SK-N-SH treated with all-trans-retinoic acid at 6 μM for 48 hours (cell line): ENCODE data around the gene PDGFA.

Source experiments
- ATAC-seq: fragments of 200-7000 bp; cut with Tn5 transposase; 3 replicates; pipeline ENCODE4 v1.9.1; 2020; ENCODE audit warnings: mild to moderate bottlenecking, moderate library complexity
- ESRRG ChIP-seq: fragments of 250-450 bp; sonication (Bioruptor Pico); IDR thresholded peaks from 2 replicates; pipeline ENCODE4 v1.6.1; 2021; ENCODE audit warnings: mild to moderate bottlenecking
- ISL1 ChIP-seq: fragments of 250-450 bp; sonication (Bioruptor Pico); IDR thresholded peaks from 2 replicates; pipeline ENCODE4 v2.1.2; 2022; ENCODE audit warnings: mild to moderate bottlenecking, moderate library complexity
- OSR1 ChIP-seq: fragments of 250-450 bp; sonication (Bioruptor Pico); IDR thresholded peaks from 2 replicates; pipeline ENCODE4 v1.8.0; 2022; ENCODE audit warnings: moderate library complexity, mild to moderate bottlenecking, inconsistent platforms
- PPARA ChIP-seq: fragments of 250-450 bp; sonication (Bioruptor Pico); IDR thresholded peaks from 2 replicates; pipeline ENCODE4 v1.5.0; 2020; ENCODE audit warnings: mild to moderate bottlenecking, borderline replicate concordance
- SNAI2 ChIP-seq: fragments of 250-450 bp; sonication (Bioruptor Pico); IDR thresholded peaks from 2 replicates; pipeline ENCODE4 v1.5.0; 2020; ENCODE audit warnings: mild to moderate bottlenecking, moderate library complexity
- TOX ChIP-seq: fragments of 250-450 bp; sonication (Bioruptor Pico); IDR thresholded peaks from 2 replicates; pipeline ENCODE4 v1.8.0; 2021; ENCODE audit warnings: mild to moderate bottlenecking, moderate library complexity, borderline replicate concordance
- ZC3H10 ChIP-seq: fragments of 250-450 bp; sonication (Bioruptor Pico); IDR thresholded peaks from 2 replicates; pipeline ENCODE4 v1.5.1; 2021; ENCODE audit warnings: mild to moderate bottlenecking, moderate library complexity
- ZNF565 ChIP-seq: fragments of 450-650 bp; formaldehyde crosslinking; conservative IDR thresholded peaks from 2 replicates; pipeline ENCODE4 v1.5.0; 2020; ENCODE audit warnings: low read depth, mild to moderate bottlenecking, moderate library complexity
- ZNF8 ChIP-seq: fragments of 450-650 bp; formaldehyde crosslinking; IDR thresholded peaks from 2 replicates; pipeline ENCODE4 v1.5.0; 2020; ENCODE audit warnings: mild to moderate bottlenecking, moderate library complexity
- TF ChIP-seq, protein P1 (sequence below): fragments of 250-450 bp; sonication (Bioruptor Pico); IDR thresholded peaks from 2 replicates; pipeline ENCODE4 v1.5.0; 2020; ENCODE audit warnings: mild to moderate bottlenecking, moderate library complexity
- TF ChIP-seq, protein P2 (sequence below): fragments of 250-450 bp; sonication (Bioruptor Pico); IDR thresholded peaks from 2 replicates; pipeline ENCODE4 v1.8.0; 2020; ENCODE audit warnings: mild to moderate bottlenecking, moderate library complexity, borderline replicate concordance
- TF ChIP-seq, protein P3 (sequence below): fragments of 250-450 bp; sonication (Bioruptor Pico); IDR thresholded peaks from 2 replicates; pipeline ENCODE4 v1.8.0; 2021; ENCODE audit warnings: low read depth, mild to moderate bottlenecking, moderate library complexity, borderline replicate concordance
- TF ChIP-seq, protein P4 (sequence below): fragments of 250-450 bp; sonication (Bioruptor Pico); IDR thresholded peaks from 2 replicates; pipeline ENCODE4 v1.5.1; 2021; ENCODE audit warnings: mild to moderate bottlenecking, moderate library complexity

The PDGFA gene

DNA sequence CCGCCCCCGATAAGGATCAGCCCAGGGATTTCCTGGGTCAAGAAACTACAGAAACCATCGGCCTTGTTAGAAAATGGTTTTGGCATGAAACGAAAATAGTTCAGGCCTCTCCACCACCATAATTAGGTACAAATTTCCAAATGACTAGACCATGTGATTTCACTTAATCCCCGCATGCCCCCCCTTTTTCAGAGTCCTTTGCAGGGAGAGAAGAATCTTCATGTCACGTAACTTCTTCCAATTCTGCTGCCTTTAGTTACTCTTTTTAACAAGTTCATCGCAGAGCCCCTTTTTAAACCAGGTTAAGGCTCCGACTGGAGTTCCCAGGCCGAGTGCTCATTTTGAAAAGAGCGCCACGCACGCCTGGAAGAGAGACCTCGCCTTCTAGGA, 3.4 kb downstream of the PDGFA start (continued):
- TF ChIP-seq, protein P1, sequence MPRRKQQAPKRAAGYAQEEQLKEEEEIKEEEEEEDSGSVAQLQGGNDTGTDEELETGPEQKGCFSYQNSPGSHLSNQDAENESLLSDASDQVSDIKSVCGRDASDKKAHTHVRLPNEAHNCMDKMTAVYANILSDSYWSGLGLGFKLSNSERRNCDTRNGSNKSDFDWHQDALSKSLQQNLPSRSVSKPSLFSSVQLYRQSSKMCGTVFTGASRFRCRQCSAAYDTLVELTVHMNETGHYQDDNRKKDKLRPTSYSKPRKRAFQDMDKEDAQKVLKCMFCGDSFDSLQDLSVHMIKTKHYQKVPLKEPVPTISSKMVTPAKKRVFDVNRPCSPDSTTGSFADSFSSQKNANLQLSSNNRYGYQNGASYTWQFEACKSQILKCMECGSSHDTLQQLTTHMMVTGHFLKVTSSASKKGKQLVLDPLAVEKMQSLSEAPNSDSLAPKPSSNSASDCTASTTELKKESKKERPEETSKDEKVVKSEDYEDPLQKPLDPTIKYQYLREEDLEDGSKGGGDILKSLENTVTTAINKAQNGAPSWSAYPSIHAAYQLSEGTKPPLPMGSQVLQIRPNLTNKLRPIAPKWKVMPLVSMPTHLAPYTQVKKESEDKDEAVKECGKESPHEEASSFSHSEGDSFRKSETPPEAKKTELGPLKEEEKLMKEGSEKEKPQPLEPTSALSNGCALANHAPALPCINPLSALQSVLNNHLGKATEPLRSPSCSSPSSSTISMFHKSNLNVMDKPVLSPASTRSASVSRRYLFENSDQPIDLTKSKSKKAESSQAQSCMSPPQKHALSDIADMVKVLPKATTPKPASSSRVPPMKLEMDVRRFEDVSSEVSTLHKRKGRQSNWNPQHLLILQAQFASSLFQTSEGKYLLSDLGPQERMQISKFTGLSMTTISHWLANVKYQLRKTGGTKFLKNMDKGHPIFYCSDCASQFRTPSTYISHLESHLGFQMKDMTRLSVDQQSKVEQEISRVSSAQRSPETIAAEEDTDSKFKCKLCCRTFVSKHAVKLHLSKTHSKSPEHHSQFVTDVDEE (CRISPR knock-in tag), result no peak
- TF ChIP-seq SNAI2 (CRISPR knock-in tag), result no peak

DNA sequence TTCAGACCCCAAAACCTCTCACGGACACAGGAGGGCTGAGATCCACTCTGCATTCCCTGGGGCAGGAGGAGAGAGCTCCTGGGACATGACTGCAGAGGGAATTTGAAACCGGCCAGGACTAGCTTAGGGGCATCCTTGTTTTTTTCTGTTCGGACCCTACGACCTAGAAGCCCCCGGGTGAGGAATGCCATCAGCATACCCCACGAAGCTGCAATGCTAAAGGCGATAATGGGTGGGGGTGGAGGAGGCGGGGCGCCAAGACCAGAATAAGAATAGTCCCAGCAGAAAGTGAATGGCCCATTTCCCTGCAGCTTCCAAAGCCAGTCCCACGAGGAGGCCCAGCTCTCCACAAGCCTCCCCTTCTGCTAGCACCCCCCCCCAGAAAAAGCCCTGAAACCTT, 4.0 kb downstream of the PDGFA start:
- TF ChIP-seq ZC3H10 (CRISPR knock-in tag) (no peak), ESRRG (CRISPR knock-in tag) (no peak), ZNF565 (CRISPR knock-in tag) (no peak), SNAI2 (CRISPR knock-in tag) (no peak), TOX (no peak), ISL1 (CRISPR knock-in tag) (no peak), PPARA (CRISPR knock-in tag) (no peak)
- TF ChIP-seq, protein P2, sequence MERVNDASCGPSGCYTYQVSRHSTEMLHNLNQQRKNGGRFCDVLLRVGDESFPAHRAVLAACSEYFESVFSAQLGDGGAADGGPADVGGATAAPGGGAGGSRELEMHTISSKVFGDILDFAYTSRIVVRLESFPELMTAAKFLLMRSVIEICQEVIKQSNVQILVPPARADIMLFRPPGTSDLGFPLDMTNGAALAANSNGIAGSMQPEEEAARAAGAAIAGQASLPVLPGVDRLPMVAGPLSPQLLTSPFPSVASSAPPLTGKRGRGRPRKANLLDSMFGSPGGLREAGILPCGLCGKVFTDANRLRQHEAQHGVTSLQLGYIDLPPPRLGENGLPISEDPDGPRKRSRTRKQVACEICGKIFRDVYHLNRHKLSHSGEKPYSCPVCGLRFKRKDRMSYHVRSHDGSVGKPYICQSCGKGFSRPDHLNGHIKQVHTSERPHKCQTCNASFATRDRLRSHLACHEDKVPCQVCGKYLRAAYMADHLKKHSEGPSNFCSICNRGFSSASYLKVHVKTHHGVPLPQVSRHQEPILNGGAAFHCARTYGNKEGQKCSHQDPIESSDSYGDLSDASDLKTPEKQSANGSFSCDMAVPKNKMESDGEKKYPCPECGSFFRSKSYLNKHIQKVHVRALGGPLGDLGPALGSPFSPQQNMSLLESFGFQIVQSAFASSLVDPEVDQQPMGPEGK, result no peak
- no peak for ATAC-seq

DNA sequence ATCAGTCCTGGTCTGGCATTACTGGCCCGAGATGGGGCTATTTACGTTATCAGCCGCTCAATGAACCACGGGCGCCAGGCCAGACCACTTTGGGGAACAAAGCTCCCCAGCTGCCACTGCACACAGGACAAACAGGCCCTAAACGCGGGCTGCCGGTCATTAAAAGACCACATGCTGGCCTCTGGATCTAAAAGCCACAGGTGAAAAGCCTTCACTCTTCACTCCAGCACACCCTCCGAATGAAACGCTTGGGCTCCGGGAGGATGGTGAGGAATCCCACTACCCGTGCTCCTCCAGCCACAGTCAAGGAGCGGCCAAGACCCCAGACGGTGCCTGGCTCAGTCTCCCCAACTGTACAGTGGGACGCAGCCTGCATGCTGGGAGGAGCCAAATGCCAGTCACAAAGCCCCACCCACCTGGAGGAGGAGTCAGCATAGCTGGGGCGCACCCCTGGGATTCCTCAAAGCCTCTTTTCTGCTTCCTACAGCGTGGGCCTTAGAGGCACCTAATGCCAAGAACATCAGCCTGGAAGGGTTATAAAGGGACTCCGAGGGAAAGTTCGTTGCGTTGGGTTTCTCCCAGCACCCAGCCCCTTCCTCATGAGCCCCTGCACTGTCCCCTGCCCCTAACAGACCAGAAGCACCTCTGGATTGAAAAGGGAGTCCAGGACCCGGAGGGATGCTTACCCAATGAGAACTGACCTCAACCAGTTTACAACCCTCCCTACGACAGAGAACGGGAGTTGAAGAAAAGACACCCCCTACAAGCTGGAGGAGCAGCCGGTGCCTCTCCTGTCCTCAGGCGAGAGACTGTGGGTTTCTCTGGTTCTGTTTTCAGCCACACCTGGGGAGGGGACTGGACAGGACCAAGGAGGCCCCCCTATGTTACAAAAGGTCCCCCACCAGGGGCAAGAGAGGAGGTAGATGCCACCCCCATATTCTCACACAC, 4.7 kb downstream of the PDGFA start:
- ATAC-seq, result 0 out of 3 replicates have a peak, but pooled peaks have one; percentile 15
- TF ChIP-seq, protein P3, sequence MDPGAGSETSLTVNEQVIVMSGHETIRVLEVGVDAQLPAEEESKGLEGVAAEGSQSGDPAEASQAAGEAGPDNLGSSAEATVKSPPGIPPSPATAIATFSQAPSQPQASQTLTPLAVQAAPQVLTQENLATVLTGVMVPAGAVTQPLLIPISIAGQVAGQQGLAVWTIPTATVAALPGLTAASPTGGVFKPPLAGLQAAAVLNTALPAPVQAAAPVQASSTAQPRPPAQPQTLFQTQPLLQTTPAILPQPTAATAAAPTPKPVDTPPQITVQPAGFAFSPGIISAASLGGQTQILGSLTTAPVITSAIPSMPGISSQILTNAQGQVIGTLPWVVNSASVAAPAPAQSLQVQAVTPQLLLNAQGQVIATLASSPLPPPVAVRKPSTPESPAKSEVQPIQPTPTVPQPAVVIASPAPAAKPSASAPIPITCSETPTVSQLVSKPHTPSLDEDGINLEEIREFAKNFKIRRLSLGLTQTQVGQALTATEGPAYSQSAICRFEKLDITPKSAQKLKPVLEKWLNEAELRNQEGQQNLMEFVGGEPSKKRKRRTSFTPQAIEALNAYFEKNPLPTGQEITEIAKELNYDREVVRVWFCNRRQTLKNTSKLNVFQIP, result no peak
- TF ChIP-seq, protein P2, result no peak
- TF ChIP-seq ZNF8 (CRISPR knock-in tag) (no peak), TOX (no peak), ISL1 (CRISPR knock-in tag) (no peak), PPARA (CRISPR knock-in tag) (no peak), ZC3H10 (CRISPR knock-in tag) (no peak), ZNF565 (CRISPR knock-in tag) (no peak), OSR1 (CRISPR knock-in tag) (no peak)
- TF ChIP-seq, protein P1 (CRISPR knock-in tag), result no peak
- TF ChIP-seq, protein P4, sequence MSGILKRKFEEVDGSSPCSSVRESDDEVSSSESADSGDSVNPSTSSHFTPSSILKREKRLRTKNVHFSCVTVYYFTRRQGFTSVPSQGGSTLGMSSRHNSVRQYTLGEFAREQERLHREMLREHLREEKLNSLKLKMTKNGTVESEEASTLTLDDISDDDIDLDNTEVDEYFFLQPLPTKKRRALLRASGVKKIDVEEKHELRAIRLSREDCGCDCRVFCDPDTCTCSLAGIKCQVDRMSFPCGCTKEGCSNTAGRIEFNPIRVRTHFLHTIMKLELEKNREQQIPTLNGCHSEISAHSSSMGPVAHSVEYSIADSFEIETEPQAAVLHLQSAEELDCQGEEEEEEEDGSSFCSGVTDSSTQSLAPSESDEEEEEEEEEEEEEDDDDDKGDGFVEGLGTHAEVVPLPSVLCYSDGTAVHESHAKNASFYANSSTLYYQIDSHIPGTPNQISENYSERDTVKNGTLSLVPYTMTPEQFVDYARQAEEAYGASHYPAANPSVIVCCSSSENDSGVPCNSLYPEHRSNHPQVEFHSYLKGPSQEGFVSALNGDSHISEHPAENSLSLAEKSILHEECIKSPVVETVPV (CRISPR knock-in tag), result no peak
